Epidermal melanocyte (primary cell): Measurements from ENCODE around the gene MSI2.
A peak's percentile ranks its signal among the peaks of the same experiment; 100 is the strongest.

Experiments used
- DNase-seq: peaks from one replicate; pipeline ENCODE4 v3.0.0; 2011; ENCODE audit warnings: low spot score; ENCODE audit not compliant: insufficient read length

The MSI2 gene

DNA sequence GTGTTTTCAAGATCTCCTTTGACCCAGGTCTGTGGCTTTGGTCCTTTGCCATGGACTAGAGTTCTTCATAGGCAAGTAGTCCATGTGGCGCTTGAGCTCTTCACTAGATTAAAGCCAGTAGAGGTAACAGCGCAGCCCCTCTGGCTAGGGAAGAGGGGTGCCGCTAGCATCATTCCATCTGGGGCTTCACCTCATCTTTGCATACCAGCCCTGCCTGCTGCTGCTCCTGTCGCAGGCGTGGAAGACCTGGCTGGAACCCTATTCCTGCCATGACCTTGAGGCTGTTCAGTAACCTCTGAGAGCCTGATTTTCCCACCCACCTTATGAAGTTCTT lies 198.4 kb downstream of the MSI2 start:
- DNase-seq: no peak

DNA sequence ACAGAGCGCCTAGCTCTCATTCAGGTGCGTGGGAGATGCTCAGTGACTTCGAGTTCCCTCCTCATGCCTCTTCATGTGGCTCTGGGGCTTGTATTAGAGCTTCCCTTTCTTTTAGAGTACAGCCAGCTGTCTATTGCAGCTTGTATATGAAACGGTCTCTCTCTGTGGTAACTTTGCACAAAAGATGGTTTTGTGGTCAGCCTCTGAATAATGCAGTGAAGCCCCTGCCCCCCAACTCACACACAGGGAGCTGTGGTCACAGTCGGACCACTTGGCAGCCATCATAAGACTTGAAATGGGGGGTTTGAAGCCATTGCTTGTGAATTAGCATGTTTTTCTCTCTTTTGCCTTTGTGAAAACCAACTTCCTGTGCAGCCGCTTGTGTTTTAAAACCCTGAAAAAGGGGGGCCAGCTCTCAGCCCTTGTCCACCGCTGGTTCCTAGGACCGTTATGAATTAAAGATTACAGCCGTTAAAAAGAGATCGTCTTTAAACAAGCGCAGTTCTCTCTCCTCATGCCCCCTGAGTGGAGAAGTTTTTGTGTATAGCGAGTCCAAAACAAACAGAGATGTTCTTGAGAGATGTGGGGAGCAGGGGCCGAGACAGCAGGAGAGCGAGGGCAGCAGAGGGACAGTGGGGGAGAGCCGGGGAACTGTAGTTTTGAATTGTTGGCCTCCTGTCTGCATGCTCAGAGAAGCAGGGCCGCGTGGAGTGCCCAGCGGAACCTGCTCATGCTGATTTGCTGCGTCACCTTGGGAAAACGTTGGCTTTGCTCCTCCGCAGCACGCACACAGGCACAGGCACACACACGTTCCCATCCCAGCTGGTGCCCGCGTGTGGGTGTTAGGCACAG lies 199.0 kb downstream of the MSI2 start:
- DNase-seq: peak; percentile 79

DNA sequence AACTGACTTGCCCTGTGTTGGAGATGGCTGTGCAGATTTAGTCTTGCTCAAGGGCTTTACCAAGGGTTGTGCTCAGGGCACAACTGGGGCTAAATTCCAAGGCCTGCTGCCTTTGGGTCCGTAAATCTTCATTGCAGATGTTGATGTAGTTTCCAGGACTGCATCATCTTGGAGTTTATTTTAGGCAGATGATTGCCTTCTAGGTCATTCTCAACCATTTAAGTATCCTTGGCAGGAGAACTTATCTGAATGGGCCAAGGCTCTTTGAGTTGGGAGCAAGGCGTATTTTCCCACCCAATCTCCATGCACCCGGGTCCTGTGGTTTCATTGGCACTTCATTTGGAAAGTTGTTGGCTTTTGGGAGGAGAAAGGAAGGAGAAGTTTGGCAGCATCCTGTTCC lies 200.3 kb downstream of the MSI2 start:
- no peak for DNase-seq

DNA sequence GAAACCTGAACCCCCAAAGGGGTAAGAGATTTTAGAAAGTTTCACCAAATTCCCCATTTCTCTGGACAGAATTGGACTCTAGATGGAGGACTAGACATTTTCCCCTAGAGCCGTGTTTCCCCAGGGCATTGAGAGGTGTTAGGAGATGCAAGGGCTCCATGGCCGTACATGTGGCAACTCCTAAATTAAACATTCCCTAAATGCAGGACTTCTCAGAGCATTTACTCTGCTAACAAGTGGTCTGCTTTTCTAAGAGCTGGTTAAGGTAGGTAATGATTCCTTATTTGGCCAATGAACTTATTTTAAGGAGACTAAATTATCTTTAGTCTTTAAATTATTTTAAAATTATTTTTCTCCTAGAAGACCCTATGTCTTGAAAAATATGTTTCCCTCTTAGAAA lies 200.9 kb downstream of the MSI2 start:
- no peak for DNase-seq

GRCh38 chr17:57458718-57459285 lies 202.5 kb downstream of the MSI2 start:
- no peak for DNase-seq

GRCh38 chr17:57459286-57459915 lies 203.1 kb downstream of the MSI2 start:
- no peak for DNase-seq

- no peak for DNase-seq
Measured at GRCh38 chr17:57461082-57461481, 204.8 kb downstream of the MSI2 start.

DNA sequence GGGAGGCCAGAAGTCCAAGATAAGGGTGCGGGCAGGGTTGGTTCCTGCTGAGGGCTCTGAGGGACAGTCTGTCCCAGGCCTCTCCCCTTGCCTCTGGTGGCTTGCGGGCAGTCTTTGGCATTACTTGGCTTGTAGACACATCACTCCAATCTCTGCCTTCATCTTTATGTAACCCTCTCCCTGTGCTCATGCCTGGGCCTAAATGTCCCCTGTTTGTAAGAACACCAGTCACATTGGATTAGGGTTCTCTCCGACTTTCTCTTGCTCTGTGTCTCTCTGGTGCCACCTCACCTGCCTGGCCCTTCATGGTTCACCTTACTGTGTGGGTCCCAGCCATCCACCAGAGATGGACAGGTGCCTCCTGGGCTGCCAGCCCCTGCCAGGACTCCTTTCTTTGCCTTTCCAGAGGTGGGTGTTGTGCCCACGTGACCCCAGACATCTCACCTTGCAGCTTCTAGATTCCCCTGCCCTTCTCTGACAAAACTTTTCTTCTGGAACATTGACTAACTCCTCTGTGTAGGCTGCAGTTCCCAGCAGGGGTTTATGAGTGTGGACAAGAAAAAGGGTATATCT lies 205.8 kb downstream of the MSI2 start:
- no peak for DNase-seq

- no peak for DNase-seq
Measured at GRCh38 chr17:57463103-57463885, 207.0 kb downstream of the MSI2 start.

GRCh38 chr17:57464191-57464864 lies 208.0 kb downstream of the MSI2 start:
- DNase-seq: no peak

GRCh38 chr17:57465610-57466009 lies 209.3 kb downstream of the MSI2 start:
- DNase-seq: no peak

DNA sequence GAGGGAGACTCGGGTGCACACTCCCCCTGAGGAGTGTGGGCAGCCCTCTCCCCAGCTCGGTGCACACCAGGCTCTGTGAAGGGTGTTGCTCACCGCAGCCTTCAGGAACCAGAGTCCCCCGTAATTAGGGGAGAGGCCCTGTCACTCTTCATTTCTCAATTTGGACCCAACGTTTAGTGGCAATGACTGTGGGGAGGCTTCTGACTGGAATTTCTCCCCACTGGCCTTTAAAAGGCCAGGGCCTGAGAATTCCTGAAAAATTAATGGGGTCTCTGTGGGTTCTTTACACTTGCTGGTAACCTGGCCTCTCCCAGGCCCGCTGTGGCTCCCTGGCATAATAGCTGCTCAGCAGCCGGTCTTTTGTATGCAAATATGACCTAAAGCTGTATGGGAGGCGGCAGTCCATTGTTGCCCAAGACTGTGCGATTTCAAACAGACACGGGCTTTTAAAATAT lies 209.7 kb downstream of the MSI2 start:
- no peak for DNase-seq

DNA sequence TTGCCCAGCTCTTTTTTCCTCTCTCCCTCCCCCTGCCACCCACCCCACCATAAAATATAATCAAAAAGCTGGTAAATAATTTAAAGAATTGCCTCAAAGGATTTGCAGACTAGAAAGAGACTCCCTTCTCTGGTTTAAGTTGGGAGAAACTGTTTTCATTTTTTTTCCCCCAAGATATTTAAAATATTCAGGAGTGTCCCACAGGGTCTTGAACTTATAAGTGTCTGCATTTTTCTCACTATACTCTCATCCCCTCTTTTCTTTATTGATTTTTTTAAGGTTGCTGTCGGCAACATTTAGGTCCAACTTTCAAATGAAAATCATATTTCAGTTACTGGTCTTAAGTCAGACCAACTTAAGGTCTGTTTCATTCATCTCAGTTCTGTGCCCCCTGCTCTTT lies 210.2 kb downstream of the MSI2 start:
- no peak for DNase-seq

DNA sequence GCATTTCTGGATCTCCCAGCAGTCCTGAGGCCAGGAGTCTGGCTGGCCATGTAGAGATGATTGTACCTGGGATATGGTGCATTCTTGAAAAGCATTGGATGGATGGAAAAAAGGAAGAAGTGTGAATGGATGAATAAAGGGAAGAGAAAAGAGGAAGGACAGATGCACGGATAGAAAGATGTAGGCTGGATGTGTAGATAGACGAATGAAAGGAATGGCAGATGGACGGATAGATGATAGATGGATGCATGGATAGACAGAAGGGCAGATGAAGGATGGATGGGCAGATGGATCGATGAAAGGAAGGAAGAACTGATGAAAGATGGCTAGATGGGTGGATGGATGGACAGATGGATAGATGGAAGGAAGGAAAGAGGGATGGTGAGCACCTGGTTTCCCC lies 210.9 kb downstream of the MSI2 start:
- DNase-seq: no peak

GRCh38 chr17:57467801-57468200 lies 211.5 kb downstream of the MSI2 start:
- no peak for DNase-seq

- DNase-seq: no peak
Measured at GRCh38 chr17:57468932-57469775, 212.8 kb downstream of the MSI2 start.

DNA sequence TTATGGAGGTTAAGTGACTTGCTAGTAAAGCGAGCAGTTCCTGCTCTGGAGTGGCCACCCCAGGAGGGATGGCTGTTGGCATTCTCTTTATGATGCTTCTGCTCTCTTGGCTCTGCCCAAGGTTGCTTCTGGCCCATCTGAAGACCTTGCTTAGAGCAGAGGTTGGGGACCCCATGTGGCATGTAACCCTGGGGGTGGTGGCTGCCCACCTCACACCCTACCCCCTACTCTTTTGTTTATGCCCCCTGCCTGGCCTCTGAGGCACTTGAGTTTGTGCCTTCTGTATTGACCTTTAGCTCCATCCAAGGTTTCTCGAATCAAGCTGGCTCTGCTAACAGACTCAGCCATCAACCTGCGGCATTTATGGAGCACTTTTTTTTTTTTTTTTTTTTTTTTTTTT lies 214.6 kb downstream of the MSI2 start:
- DNase-seq: no peak

DNA sequence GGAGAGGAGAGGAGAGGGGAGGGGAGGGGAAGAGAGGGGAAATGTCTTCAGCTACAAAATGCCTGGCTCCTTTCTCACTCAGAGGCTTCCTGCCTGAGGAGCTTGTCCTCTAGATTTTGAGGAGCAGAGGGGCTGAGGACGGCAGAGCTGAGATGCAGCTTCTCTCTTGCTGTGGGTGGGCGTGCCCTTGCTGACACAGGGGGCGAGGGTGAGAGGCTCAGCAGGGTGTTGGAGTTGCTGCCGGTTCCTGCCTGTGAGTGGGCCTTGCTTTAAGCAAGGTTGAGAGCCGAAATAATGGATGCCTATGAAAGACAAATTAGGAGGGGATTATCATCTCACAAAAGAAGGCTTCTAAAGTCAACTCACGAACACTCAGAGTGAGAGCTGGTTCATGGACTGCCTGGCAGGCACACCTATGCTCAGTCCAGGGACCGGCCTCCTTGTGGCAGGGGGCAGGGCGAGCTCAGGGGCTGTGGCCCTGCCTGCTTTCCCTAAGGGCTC lies 215.6 kb downstream of the MSI2 start:
- no peak for DNase-seq

DNA sequence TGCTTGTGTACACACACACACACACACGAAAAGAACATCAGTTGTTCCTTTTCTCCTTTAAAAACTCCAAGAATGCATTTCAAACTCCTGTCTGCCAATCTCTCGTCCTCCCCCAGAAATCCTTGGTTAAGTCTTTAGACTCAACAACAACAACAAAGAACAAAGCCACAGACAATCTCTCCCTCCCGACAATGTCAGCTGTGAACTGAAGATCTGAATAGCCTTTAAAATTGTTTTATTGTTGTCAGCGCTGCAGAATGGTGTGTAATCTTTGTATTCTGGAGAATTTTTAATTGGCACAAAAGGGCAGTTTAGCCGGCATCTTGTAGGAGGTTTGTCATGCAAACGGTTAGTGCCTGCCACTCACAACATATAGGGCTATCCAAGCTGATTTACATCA lies 219.5 kb downstream of the MSI2 start:
- DNase-seq: no peak
